Parathyroid adenoma (tissue), 2 donors: ENCODE results near the gene HERC2.
"Not testable (repeated sequence)": the region's sequence is repeated elsewhere in the genome, so short reads cannot be mapped to it uniquely, and the experiment has no call there.

Experiments
- H2AFZ ChIP-seq: fragments of 300-600 bp; sonication (generic); one replicate; pipeline ENCODE4 v1.7.0; 2017; ENCODE audit warnings: antibody characterized with exemption, mild to moderate bottlenecking
- H3K27ac ChIP-seq: fragments of 300-600 bp; sonication (generic); one replicate; pipeline ENCODE4 v1.7.0; 2017
- H3K27me3 ChIP-seq: fragments of 300-600 bp; sonication (generic); one replicate; pipeline ENCODE4 v1.7.0; 2017; ENCODE audit warnings: low read length; ENCODE audit not compliant: control insufficient read depth, insufficient read depth
- H3K36me3 ChIP-seq: fragments of 300-600 bp; sonication (generic); one replicate; pipeline ENCODE4 v1.7.0; 2017; ENCODE audit warnings: low read length; ENCODE audit not compliant: control insufficient read depth, insufficient read depth
- H3K4me1 ChIP-seq: fragments of 300-600 bp; sonication (generic); one replicate; pipeline ENCODE4 v1.7.0; 2017; ENCODE audit warnings: control low read depth
- H3K4me2 ChIP-seq: fragments of 300-600 bp; sonication (generic); one replicate; pipeline ENCODE4 v1.7.0; 2017; ENCODE audit warnings: low read length
- H3K4me3 ChIP-seq: fragments of 300-600 bp; sonication (generic); one replicate; pipeline ENCODE4 v1.7.0; 2017; ENCODE audit warnings: low read depth, low read length
- H3K79me2 ChIP-seq: fragments of 300-600 bp; sonication (generic); one replicate; pipeline ENCODE4 v1.7.0; 2017; ENCODE audit warnings: control low read depth
- H3K9ac ChIP-seq: fragments of 300-600 bp; sonication (generic); one replicate; pipeline ENCODE4 v1.7.0; 2017; ENCODE audit warnings: mild to moderate bottlenecking
- H3K9me3 ChIP-seq: fragments of 300-600 bp; sonication (generic); one replicate; pipeline ENCODE4 v1.7.0; 2017; ENCODE audit warnings: low read length; ENCODE audit not compliant: control insufficient read depth
- TF ChIP-seq, protein P1 (sequence below): fragments of 300-600 bp; sonication (generic); IDR thresholded peaks from one replicate; pipeline ENCODE4 v1.7.0; 2017; ENCODE audit warnings: antibody characterized with exemption, mild to moderate bottlenecking
- donor health status: primary hyperparathyroidism.

The HERC2 gene

DNA sequence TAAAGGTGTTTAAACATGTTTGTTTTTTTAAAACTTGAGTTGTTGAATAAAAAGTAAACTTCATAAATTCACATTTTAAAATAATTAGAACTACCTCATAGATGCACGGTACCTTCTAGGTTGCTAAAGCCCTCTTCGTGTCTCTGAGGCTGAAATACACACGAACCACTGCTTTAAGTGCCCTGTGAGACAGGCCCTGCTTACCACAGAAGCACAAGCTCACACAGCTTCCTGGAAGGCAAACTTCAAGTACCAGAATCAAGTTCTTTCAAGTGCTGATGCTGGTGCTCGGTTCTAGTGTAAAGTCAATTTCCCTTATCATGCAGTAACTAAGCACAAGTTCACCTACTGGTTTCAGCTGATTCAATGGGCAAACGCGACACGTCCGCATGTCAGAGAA is 108.6 kb downstream of the HERC2 start:
- not testable (repeated sequence) for H3K36me3 ChIP-seq, H3K27me3 ChIP-seq

DNA sequence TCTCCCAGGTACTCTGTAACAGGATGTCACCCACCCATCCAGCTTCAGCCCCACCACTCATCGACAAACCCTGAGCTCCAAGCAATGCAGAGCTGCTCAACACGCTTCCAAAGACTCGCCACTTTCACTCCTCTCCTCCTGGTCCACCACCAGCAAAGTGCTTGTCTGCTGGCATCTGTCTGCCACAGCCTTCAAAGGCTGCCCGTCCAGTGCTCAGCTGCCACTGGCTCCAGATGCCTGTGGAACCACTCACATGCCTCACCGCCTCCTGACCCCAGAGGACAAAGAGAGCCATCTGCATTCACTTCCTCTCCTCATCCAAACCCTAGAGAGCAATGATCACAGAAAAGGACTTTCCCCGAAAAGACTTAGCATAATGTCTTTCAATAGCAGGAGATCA is 113.4 kb downstream of the HERC2 start:
- Histone ChIP-seq H3K4me2 (no peak overlapping the region), H3K4me1 (no peaks in the 10 kb centered on the region), H3K4me3 (no peak overlapping the region), H3K79me2 (no peaks in the 10 kb centered on the region), H3K27ac (no peak overlapping the region), H3K9me3 (no peaks in the 10 kb centered on the region), H2AFZ (no peak overlapping the region), H3K36me3 (no peaks in the 10 kb centered on the region), H3K27me3 (no peaks in the 10 kb centered on the region), H3K9ac (no peak overlapping the region)
- TF ChIP-seq, protein P1, sequence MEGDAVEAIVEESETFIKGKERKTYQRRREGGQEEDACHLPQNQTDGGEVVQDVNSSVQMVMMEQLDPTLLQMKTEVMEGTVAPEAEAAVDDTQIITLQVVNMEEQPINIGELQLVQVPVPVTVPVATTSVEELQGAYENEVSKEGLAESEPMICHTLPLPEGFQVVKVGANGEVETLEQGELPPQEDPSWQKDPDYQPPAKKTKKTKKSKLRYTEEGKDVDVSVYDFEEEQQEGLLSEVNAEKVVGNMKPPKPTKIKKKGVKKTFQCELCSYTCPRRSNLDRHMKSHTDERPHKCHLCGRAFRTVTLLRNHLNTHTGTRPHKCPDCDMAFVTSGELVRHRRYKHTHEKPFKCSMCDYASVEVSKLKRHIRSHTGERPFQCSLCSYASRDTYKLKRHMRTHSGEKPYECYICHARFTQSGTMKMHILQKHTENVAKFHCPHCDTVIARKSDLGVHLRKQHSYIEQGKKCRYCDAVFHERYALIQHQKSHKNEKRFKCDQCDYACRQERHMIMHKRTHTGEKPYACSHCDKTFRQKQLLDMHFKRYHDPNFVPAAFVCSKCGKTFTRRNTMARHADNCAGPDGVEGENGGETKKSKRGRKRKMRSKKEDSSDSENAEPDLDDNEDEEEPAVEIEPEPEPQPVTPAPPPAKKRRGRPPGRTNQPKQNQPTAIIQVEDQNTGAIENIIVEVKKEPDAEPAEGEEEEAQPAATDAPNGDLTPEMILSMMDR: no peak

More for the DNA sequence above, 108.6 kb downstream of the HERC2 start:
- not testable (repeated sequence) for H2AFZ ChIP-seq, H3K4me1 ChIP-seq, H3K27ac ChIP-seq, H3K79me2 ChIP-seq, H3K9ac ChIP-seq, H3K4me2 ChIP-seq, H3K4me3 ChIP-seq, H3K9me3 ChIP-seq

DNA sequence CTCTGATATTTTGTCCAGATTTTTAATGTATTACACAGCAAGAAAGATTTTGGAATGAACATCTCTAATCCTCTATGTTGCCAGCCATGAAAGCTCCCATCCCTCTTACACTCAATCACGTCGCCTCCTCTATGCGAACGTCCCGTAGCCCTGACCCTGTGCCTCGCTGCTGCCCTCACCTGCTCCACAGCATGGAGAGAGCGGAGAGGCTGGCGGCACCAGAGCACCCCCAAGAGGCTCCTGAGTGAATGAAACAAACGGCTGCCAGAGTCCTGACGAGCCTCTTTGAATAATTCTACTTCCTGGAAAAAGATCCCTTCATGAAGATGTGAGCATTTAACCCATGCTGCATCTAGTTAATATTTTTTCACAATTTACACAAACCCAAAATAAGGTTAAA is 116.3 kb downstream of the HERC2 start:
- not testable (repeated sequence) for H3K27ac ChIP-seq, H3K9me3 ChIP-seq, H3K79me2 ChIP-seq, H3K9ac ChIP-seq, H3K27me3 ChIP-seq, H3K4me3 ChIP-seq, H2AFZ ChIP-seq, H3K36me3 ChIP-seq, H3K4me2 ChIP-seq, H3K4me1 ChIP-seq

DNA sequence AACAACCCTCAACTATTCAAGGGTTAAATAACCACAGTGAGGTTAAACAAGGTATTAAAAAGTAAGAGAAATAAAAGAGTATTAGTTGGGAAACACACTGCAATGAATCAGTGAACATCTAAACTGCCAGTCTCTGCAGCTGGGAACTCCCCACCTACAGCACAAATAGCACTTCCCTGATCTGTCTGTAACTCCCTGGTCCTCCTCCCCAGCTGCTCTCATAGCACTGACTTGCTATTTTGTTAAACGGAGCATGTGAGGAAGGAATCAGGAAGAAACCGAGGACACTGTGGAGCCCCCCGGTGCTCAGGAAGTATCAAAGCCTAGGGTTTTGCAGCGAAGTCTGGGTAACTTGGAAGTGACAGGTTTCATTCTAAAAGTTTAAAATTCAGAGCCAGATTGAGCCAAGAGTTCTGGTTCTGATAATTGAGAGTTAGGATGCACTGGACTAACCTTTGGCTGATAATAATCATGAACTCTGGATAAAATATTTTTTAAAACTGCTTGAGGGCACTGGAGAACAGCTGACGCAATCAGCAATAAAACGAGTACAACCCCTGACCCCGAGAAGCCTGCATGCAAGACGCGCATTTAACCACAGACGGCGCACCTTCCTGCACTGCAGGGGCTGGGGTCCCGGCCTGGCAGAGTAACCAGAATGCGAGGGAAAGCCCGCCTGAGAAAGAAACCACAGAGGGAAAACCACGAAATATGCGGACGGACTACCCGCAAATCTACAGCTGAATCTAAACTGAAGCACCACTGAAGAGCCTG is 118.7 kb downstream of the HERC2 start:
- not testable (repeated sequence) for H3K27me3 ChIP-seq, H3K36me3 ChIP-seq, H3K79me2 ChIP-seq, H3K4me2 ChIP-seq, H3K4me1 ChIP-seq, H3K9ac ChIP-seq, H3K4me3 ChIP-seq, H2AFZ ChIP-seq, H3K27ac ChIP-seq, H3K9me3 ChIP-seq

DNA sequence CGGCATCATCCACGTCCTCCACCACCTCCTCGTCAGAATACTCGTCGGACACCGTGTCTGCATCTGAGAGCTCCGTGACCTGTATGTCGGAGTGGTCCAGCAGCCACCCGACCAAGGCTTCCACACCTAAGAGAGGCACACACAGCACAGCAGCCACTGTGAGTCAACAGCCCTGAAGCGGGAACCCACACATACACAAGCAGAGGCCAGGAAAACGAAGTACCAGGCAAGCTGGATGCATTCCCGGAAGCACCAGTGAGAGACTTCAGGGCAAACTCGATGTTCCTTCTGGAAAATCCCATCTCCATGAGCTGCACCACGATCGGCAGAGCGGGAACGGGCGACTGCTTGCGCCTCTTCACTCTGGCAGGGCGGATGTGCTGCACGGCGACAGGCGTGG is 119.9 kb downstream of the HERC2 start:
- H3K36me3 ChIP-seq: not testable (repeated sequence)

DNA sequence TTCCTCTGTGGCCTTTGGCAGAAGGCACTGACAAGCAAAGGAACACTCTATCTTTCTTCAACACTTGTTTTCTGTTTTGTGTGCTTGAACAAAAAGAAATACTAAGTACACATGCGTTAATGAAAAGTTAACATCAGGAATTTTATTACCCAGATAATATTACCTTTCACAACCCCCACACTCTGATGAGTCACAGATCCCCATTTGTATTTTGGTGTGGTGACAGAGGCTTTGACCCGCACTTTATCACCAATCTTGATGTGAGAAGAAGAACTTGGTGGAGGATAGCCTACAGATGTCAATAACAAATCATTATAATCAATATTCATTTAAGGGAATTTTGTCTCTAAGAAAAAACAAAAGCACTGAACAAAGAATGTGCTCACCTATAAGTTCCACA is 123.8 kb downstream of the HERC2 start:
- H3K79me2 ChIP-seq, H3K27me3 ChIP-seq, H3K4me2 ChIP-seq, H3K27ac ChIP-seq, H2AFZ ChIP-seq, H3K36me3 ChIP-seq, H3K9me3 ChIP-seq, H3K9ac ChIP-seq, H3K4me1 ChIP-seq, H3K4me3 ChIP-seq: not testable (repeated sequence)

More for the DNA sequence above, 119.9 kb downstream of the HERC2 start:
- H3K9ac ChIP-seq, H3K4me3 ChIP-seq, H3K4me2 ChIP-seq, H2AFZ ChIP-seq, H3K27me3 ChIP-seq, H3K9me3 ChIP-seq, H3K79me2 ChIP-seq, H3K27ac ChIP-seq, H3K4me1 ChIP-seq: not testable (repeated sequence)

DNA sequence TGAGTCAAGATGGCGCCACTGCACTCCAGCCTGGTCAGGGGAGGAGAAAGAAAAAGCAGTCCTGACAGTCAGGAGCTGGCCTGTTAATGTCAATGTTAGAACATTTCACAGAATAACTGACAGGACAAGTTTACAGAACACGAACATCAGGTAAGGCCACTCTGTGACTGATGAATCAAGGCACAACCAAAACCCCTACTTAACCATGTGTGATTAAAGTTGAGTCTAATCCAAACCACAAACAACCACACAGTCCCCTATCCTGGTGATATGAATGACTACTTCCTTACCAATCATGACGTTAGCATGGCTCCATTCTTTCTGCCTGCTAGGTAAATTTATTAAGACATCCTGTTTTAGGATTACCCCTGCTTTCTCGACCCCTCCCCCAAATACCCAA is 124.3 kb downstream of the HERC2 start:
- H3K27ac ChIP-seq, H3K27me3 ChIP-seq, H3K4me2 ChIP-seq, H3K4me1 ChIP-seq, H3K9me3 ChIP-seq, H3K4me3 ChIP-seq, H3K79me2 ChIP-seq, H3K9ac ChIP-seq, H2AFZ ChIP-seq, H3K36me3 ChIP-seq: not testable (repeated sequence)

DNA sequence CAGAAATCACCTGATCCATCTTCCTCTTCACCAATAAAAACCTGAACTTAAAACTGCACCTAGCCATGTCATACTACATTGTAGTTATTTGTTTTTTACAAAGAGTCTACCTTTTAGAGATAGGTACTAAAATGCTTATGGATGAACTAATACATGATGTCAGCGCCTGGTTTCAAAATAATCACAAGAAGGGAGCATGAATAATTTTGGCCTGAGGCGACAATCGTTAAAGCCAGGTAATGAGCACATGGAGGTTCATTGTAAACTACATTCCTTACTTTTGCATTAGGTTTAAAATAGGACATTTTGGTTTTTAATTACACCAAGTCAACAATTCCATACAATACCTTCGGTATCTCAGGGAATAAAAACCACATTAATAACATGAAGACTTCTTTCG is 125.4 kb downstream of the HERC2 start:
- not testable (repeated sequence) for H3K27me3 ChIP-seq, H2AFZ ChIP-seq, H3K36me3 ChIP-seq, H3K27ac ChIP-seq, H3K4me1 ChIP-seq, H3K79me2 ChIP-seq, H3K9me3 ChIP-seq, H3K9ac ChIP-seq, H3K4me3 ChIP-seq, H3K4me2 ChIP-seq
